Heart right ventricle (tissue), 16 donors: ENCODE results near the gene PPP1CA. TPM values are rescaled to one million over a fixed set of nuclear protein-coding genes. Genes with fewer than 3 reads are reported as not detected.

ENCODE experiments used
- ATAC-seq, 8 donors: fragments of 200-7000 bp; cut with Tn5 transposase; one replicate each; pipeline ENCODE4 v1.9.1; 2020; ENCODE audit warnings: mild to moderate bottlenecking in 8 of 8, moderate library complexity in 8 of 8, moderate number of reproducible peaks in 1 of 8
- DNase-seq, 2 donors: peaks; one replicate each; pipeline ENCODE4 v3.0.0-alpha.2; 2020
- H3K27ac ChIP-seq, 10 donors: fragments of 200-600 bp; sonication (generic) in 2 of 10; one replicate each; pipeline versions ENCODE4 v1.5.0 to v1.8.0; 2020 to 2022; ENCODE audit warnings: mild to moderate bottlenecking in 3 of 10
- H3K27me3 ChIP-seq, 7 donors: fragments of 200-600 bp; one replicate each; pipeline ENCODE4 v1.8.0; 2021 to 2022; ENCODE audit warnings: mild to moderate bottlenecking in 2 of 7
- H3K36me3 ChIP-seq, 9 donors: fragments of 200-600 bp; sonication (generic) in 1 of 9; one replicate each; pipeline versions ENCODE4 v1.5.0 to v1.8.0; 2020 to 2022; ENCODE audit warnings: mild to moderate bottlenecking in 2 of 9
- H3K4me1 ChIP-seq, 9 donors: fragments of 200-600 bp; sonication (generic) in 1 of 9; one replicate each; pipeline versions ENCODE4 v1.5.0 to v1.8.0; 2020 to 2022; ENCODE audit warnings: mild to moderate bottlenecking in 4 of 9
- H3K4me3 ChIP-seq, 10 donors: fragments of 200-600 bp; sonication (generic) in 2 of 10; one replicate each; pipeline versions ENCODE4 v1.5.0 to v1.8.0; 2020 to 2022; ENCODE audit warnings: mild to moderate bottlenecking in 7 of 10, moderate library complexity in 2 of 10
- H3K9me3 ChIP-seq, 11 donors: fragments of 200-600 bp in 10 of 11; sonication (generic) in 2 of 11; one replicate each; pipeline versions ENCODE4 v1.5.0 to v1.8.0; 2013 to 2022; ENCODE audit warnings: mild to moderate bottlenecking in 2 of 11, control low read depth in 1 of 11, moderate library complexity in 1 of 11
- CTCF ChIP-seq, 9 donors: fragments of 200-600 bp; sonication (generic) in 2 of 9; IDR thresholded peaks; one replicate each; pipeline versions ENCODE4 v1.5.0 to v1.8.0; 2021 to 2022; ENCODE audit warnings: antibody characterized with exemption in 9 of 9, mild to moderate bottlenecking in 5 of 9, moderate library complexity in 1 of 9
- WGBS, 2 donors: extraction: QIAGEN DNeasy Blood & Tissue Kit; methylation state at CpG; one replicate each; pipeline ENCODE4 v1.1.7; 2013; ENCODE audit warnings: inconsistent platforms in 1 of 2; 5-methylcytosine and 5-hydroxymethylcytosine counted together
- intact Hi-C, 10 donors: fragments of 100-400 bp; cut with DNase I; formaldehyde crosslinking; loops; one replicate each; pipeline versions ENCODE4 v1.11.1 to v1.14.2; 2022
- polyA plus RNA-seq, 2 donors: library from polyadenylated mRNA; stranded (reverse); fragments of 200-250 nt; gene quantifications; one replicate each; pipeline ENCODE4 v1.2.3, GENCODE V29; 2013
- total RNA-seq, 10 donors: library from RNA; stranded (reverse); fragmentation: NEBNext Ultra II Directional in 3 of 10; extraction: Animal tissue kit (Norgen Biotek cat#: 25700) in 3 of 10; gene quantifications; one replicate each; pipeline versions ENCODE4 v1.2.1 to v1.2.4, GENCODE V29; 2021 to 2023
- donor health status: Arrhythmogenic right ventricular cardiomyopathy.
- donor health status: ischemic (EF 13 %, LVEDD 7.1; RV severe dilation, severe dysfunction).
- donor health status: healthy with polysubstance abuse.
- donor health status: DM: no; HTN: yes; CAD: no.
- donor health status: DM: no; HTN: no; CAD: no.
- donor health status: ischemic (EF 25% LVEDD 6.9; RV normal size, moderate dysfunction).
- donor health status: ischemic (EF 25% LVEDD 5.7; RV mildly dilated, moderate dysfunction).
- donor health status: healthy.
- donor health status: DM: yes; HTN: yes; CAD: no.
- donor health status: Ischemic cardiomyopathy.
- donor health status: ischemic (EF 35%, LVEDD 5.7; RV mildly dilated, moderate dysfunction).
- donor health status: nonischemic (EF 11% LVEDD 7.7; RV severe dilation, severe dysfunction).
- donor health status: DM: yes; HTN: yes; CAD: no.
- donor health status: PGD.
- donor health status: ischemic (EF 29% LVEDD 5.4; RV normal size, mild dysfunction).
- donor health status: nonischemic (EF 23%, LVEDD 6.1; RV moderate dilation, normal function).

Gene PPP1CA
- total and polyA plus RNA-seq, 12 donors = 80.2 to 186 (median 103) TPM

GRCh38 chr11:67439321-67440228 lies 37.9 kb upstream of the PPP1CA start:
- no peaks in the 10 kb centered on the region for H3K27me3 ChIP-seq
- peak overlapping the region in 8 of 10 donors; percentile 28 to 93 (median 50) for H3K27ac ChIP-seq
- peak overlapping the region in 1 of 10 donors; percentile 59 for H3K4me3 ChIP-seq
- H3K4me1 ChIP-seq = peaks cover 14 to 68% (median 47%) of the 10 kb centered on the region in 9 donors
- intact Hi-C loops = loop anchor here in 1 of 10 donors (10.0 kb wide), 1 partner anchor 895 kb away; the partner anchor contains the start of genes ACTN3 and ZDHHC24
- peak in 2 of 8 donors; percentile 1 to 3 for ATAC-seq
- DNase-seq = no peak
- no peaks in the 10 kb centered on the region for H3K9me3 ChIP-seq
- TF ChIP-seq CTCF (IDR thresholded peaks at IDR 0.05) = peak in 4 of 9 donors; percentile 14 to 23 (median 21)
- 69 to 74% methylated on average over 30 to 31 of the region's 31 CpGs for WGBS, 2 donors
- peaks cover 0 to 71% (median 12%) of the 10 kb centered on the region in 9 donors for H3K36me3 ChIP-seq

- 86 to 87% methylated on average over 38 to 41 of the region's 41 CpGs for WGBS, 2 donors
- H3K4me1 ChIP-seq = peaks cover 14 to 61% (median 38%) of the 10 kb centered on the region in 9 donors
- intact Hi-C loops = no loop called here
- DNase-seq (no peak), ATAC-seq (no peak)
- H3K4me3 ChIP-seq = peak overlapping the region in 1 of 10 donors; percentile 59
- H3K27me3 ChIP-seq = no peaks in the 10 kb centered on the region
- H3K9me3 ChIP-seq = no peaks in the 10 kb centered on the region
- H3K27ac ChIP-seq = peak overlapping the region in 2 of 10 donors; percentile 28 to 93
- H3K36me3 ChIP-seq = peaks cover 0 to 83% (median 25%) of the 10 kb centered on the region in 9 donors
- TF ChIP-seq CTCF (IDR thresholded peaks at IDR 0.05) = no peak
Measured at GRCh38 chr11:67438158-67438902, 36.7 kb upstream of the PPP1CA start.

- H3K36me3 ChIP-seq = peaks cover 0 to 89% (median 30%) of the 10 kb centered on the region in 9 donors
- H3K4me1 ChIP-seq = peaks cover 14 to 58% (median 37%) of the 10 kb centered on the region in 9 donors
- ATAC-seq (no peak), DNase-seq (no peak)
- intact Hi-C loops = no loop called here
- TF ChIP-seq CTCF (IDR thresholded peaks at IDR 0.05) = no peak
- peak overlapping the region in 2 of 10 donors; percentile 8 to 59 for H3K4me3 ChIP-seq
- H3K27me3 ChIP-seq = no peaks in the 10 kb centered on the region
- no peaks in the 10 kb centered on the region for H3K9me3 ChIP-seq
- 74 to 76% methylated on average over 3 of the region's 3 CpGs for WGBS, 2 donors
- H3K27ac ChIP-seq = peak overlapping the region in 2 of 10 donors; percentile 56 to 93
Measured at GRCh38 chr11:67437809-67438157, 36.1 kb upstream of the PPP1CA start.
